DND-41 (cell line): ENCODE data around the gene MGAT5.

ENCODE experiments used
- ATAC-seq: fragments of 200-7000 bp; cut with Tn5 transposase; 3 replicates; pipeline ENCODE4 v1.9.1; 2021; ENCODE audit warnings: low read depth; ENCODE audit not compliant: insufficient read depth
- DNase-seq: peaks from one replicate; pipeline ENCODE4 v3.0.0-alpha.2; 2020
- H2AFZ ChIP-seq: 2 replicates; pipeline ENCODE4 v1.6.0; 2012; ENCODE audit warnings: low read depth, low read length
- H3K27ac ChIP-seq: 2 replicates; pipeline ENCODE4 v1.5.1; 2012; ENCODE audit warnings: low read length, inconsistent platforms
- H3K27me3 ChIP-seq: fragments of 200-600 bp; sonication (generic); 2 replicates; pipeline ENCODE4 v1.6.0; 2012; ENCODE audit warnings: low read length, mild to moderate bottlenecking, inconsistent platforms; ENCODE audit not compliant: insufficient read depth, poor library complexity
- H3K36me3 ChIP-seq: 2 replicates; pipeline ENCODE4 v1.5.1; 2012; ENCODE audit warnings: low read length, inconsistent platforms; ENCODE audit not compliant: insufficient read depth
- H3K4me1 ChIP-seq: 2 replicates; pipeline ENCODE4 v1.5.1; 2012; ENCODE audit warnings: mild to moderate bottlenecking, low read length; ENCODE audit not compliant: insufficient read depth
- H3K4me2 ChIP-seq: 2 replicates; pipeline ENCODE4 v1.6.0; 2012; ENCODE audit warnings: mild to moderate bottlenecking, moderate library complexity, low read length, inconsistent platforms; ENCODE audit not compliant: insufficient read depth
- H3K4me3 ChIP-seq, 2 experiments: fragments of 200-600 bp in 1 of 2; shearing (Covaris generic) in 1 of 2; 2 replicates each; pipeline ENCODE4 v1.5.1; 2012 to 2016; ENCODE audit warnings: inconsistent platforms in 2 of 2, low read length in 2 of 2, mild to moderate bottlenecking in 2 of 2, low read depth in 1 of 2, moderate library complexity in 1 of 2
- H3K79me2 ChIP-seq: 2 replicates; pipeline ENCODE4 v1.6.0; 2012; ENCODE audit warnings: low read length, inconsistent platforms; ENCODE audit not compliant: insufficient read depth
- H3K9ac ChIP-seq: 2 replicates; pipeline ENCODE4 v1.6.0; 2012; ENCODE audit warnings: low read depth, mild to moderate bottlenecking, inconsistent platforms, low read length, moderate library complexity
- H3K9me3 ChIP-seq: 2 replicates; pipeline ENCODE4 v1.5.1; 2012; ENCODE audit warnings: low read length, moderate library complexity, mild to moderate bottlenecking, inconsistent platforms; ENCODE audit not compliant: insufficient read depth, severe bottlenecking
- H4K20me1 ChIP-seq: 2 replicates; pipeline ENCODE4 v1.6.0; 2012; ENCODE audit warnings: low read length; ENCODE audit not compliant: insufficient read depth
- EZH2 ChIP-seq: IDR thresholded peaks from 3 replicates; pipeline ENCODE4 v1.6.1; 2012; ENCODE audit warnings: borderline replicate concordance, low read depth, mild to moderate bottlenecking, moderate library complexity, low read length, inconsistent platforms; ENCODE audit not compliant: severe bottlenecking
- TF ChIP-seq, protein P1 (sequence below): IDR thresholded peaks from 2 replicates; pipeline ENCODE4 v1.5.1; 2012; ENCODE audit warnings: borderline replicate concordance, low read length, moderate library complexity, mild to moderate bottlenecking; ENCODE audit not compliant: poor library complexity, severe bottlenecking; ENCODE audit errors: extremely low read depth

MGAT5 gene

GRCh38 chr2:134310107-134311079 lies 56.5 kb downstream of the MGAT5 start:
- Histone ChIP-seq H2AFZ (no peak overlapping the region), H3K4me1 (no peaks in the 10 kb centered on the region), H3K4me2 (no peak overlapping the region), H3K9ac (no peak overlapping the region), H4K20me1 (peaks cover 10% of the 10 kb centered on the region; the same call in 1 of the 2 replicates), H3K27me3 (no peaks in the 10 kb centered on the region), H3K79me2 (peaks cover 20% of the 10 kb centered on the region), H3K9me3 (no peaks in the 10 kb centered on the region), H3K4me3 (no peak overlapping the region), H3K36me3 (0 out of 2 replicates have a peak, but pooled peaks cover 2% of the 10 kb centered on the region), H3K27ac (no peak overlapping the region)
- TF ChIP-seq EZH2: no peak
- DNase-seq (no peak), ATAC-seq (no peak)

DNA sequence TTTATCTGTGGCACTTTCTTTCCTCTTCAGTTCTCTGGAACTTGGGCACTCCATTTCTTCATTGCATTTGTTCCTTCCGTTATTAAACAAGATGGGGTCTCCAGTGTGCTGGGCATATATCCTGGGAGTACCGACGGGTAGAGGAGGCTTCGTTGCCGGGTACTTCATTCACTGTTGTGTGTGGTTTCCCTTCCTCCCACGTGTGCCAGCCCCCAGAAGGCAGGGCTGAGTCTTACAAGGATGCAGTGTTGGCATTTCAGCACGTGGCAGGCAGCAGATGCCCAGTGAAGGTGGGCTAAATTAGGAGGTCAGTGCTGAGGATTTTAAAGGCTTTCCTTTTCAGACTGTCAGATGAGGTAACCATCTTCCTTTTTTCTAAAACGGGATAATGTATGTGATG lies 58.6 kb downstream of the MGAT5 start:
- no peak for TF ChIP-seq EZH2
- TF ChIP-seq, protein P1, sequence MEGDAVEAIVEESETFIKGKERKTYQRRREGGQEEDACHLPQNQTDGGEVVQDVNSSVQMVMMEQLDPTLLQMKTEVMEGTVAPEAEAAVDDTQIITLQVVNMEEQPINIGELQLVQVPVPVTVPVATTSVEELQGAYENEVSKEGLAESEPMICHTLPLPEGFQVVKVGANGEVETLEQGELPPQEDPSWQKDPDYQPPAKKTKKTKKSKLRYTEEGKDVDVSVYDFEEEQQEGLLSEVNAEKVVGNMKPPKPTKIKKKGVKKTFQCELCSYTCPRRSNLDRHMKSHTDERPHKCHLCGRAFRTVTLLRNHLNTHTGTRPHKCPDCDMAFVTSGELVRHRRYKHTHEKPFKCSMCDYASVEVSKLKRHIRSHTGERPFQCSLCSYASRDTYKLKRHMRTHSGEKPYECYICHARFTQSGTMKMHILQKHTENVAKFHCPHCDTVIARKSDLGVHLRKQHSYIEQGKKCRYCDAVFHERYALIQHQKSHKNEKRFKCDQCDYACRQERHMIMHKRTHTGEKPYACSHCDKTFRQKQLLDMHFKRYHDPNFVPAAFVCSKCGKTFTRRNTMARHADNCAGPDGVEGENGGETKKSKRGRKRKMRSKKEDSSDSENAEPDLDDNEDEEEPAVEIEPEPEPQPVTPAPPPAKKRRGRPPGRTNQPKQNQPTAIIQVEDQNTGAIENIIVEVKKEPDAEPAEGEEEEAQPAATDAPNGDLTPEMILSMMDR: no peak
- Histone ChIP-seq H3K79me2 (peaks cover 20% of the 10 kb centered on the region), H3K4me2 (no peak overlapping the region), H3K9me3 (no peaks in the 10 kb centered on the region), H2AFZ (no peak overlapping the region), H3K4me1 (no peaks in the 10 kb centered on the region), H3K9ac (no peak overlapping the region), H3K4me3 (no peak overlapping the region), H3K27me3 (no peaks in the 10 kb centered on the region), H3K27ac (no peak overlapping the region), H3K36me3 (peaks cover 5% of the 10 kb centered on the region), H4K20me1 (peaks cover 14% of the 10 kb centered on the region; the same call in 1 of the 2 replicates)
- ATAC-seq: no peak
- no peak for DNase-seq

DNA sequence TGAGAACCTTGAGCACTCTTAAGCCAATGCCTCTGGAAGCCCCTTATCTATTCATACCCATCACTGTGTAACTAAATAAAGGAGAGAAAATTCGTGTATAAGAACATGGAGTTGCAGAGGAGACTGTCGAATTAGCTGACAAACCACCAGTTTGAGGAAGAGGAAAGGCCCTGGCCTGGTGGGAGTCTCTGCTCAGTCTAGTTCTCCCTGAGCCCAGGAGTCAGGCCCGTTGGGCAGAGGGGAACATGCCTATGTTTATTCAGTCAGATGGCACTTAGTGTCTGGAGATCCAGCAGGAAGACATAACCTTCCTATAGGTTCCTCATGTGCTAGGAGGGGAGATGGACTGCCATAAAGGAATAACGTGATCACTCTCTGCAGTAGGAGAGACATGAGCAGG lies 60.3 kb downstream of the MGAT5 start:
- Histone ChIP-seq H3K4me1 (no peaks in the 10 kb centered on the region), H3K9ac (no peak overlapping the region), H3K4me3 (no peak overlapping the region), H3K27me3 (no peaks in the 10 kb centered on the region), H4K20me1 (peaks cover 18% of the 10 kb centered on the region), H2AFZ (no peak overlapping the region), H3K36me3 (peaks cover 20% of the 10 kb centered on the region), H3K9me3 (no peaks in the 10 kb centered on the region), H3K4me2 (no peak overlapping the region), H3K27ac (no peak overlapping the region), H3K79me2 (peaks cover 17% of the 10 kb centered on the region)
- ATAC-seq: no peak
- TF ChIP-seq, protein P1: no peak
- no peak for TF ChIP-seq EZH2
- DNase-seq: no peak

- Histone ChIP-seq H2AFZ (no peak overlapping the region), H3K9ac (no peak overlapping the region), H4K20me1 (peaks cover 18% of the 10 kb centered on the region), H3K4me3 (no peak overlapping the region), H3K4me1 (no peaks in the 10 kb centered on the region), H3K36me3 (peaks cover 26% of the 10 kb centered on the region), H3K27ac (no peak overlapping the region), H3K4me2 (no peak overlapping the region), H3K79me2 (peaks cover 14% of the 10 kb centered on the region), H3K9me3 (no peaks in the 10 kb centered on the region), H3K27me3 (no peaks in the 10 kb centered on the region)
- DNase-seq (no peak), ATAC-seq (peak; percentile 32; the same call in 1 of the 3 replicates)
- TF ChIP-seq, protein P1: no peak
- TF ChIP-seq EZH2: no peak
Measured at GRCh38 chr2:134314681-134315368, 61.0 kb downstream of the MGAT5 start.
